HEK293 (cell line): ENCODE data around the gene ZDHHC17.
A peak's percentile ranks its signal among the peaks of the same experiment; 100 is the strongest.

Experiments
- GFI1B ChIP-seq: fragments of 450-650 bp; formaldehyde crosslinking; IDR thresholded peaks from 2 replicates; pipeline ENCODE4 v1.5.1; 2016; ENCODE audit warnings: missing biosample characterization, missing genetic modification characterization
- IKZF3 ChIP-seq: fragments of 450-650 bp; IDR thresholded peaks from 2 replicates; pipeline ENCODE4 v1.5.0; 2018; ENCODE audit warnings: missing biosample characterization, mild to moderate bottlenecking, missing genetic modification characterization, moderate library complexity
- KLF1 ChIP-seq: fragments of 450-650 bp; formaldehyde crosslinking; IDR thresholded peaks from 2 replicates; pipeline ENCODE4 v1.5.1; 2016; ENCODE audit warnings: missing biosample characterization, missing genetic modification characterization
- KLF8 ChIP-seq: fragments of 450-650 bp; formaldehyde crosslinking; IDR thresholded peaks from 2 replicates; pipeline ENCODE4 v1.5.1; 2016; ENCODE audit warnings: missing biosample characterization, missing genetic modification characterization
- ZNF132 ChIP-seq: fragments of 450-650 bp; formaldehyde crosslinking; IDR thresholded peaks from 2 replicates; pipeline ENCODE4 v1.5.1; 2017; ENCODE audit warnings: missing biosample characterization, missing genetic modification characterization, borderline replicate concordance
- ZNF16 ChIP-seq: fragments of 450-650 bp; formaldehyde crosslinking; IDR thresholded peaks from 2 replicates; pipeline ENCODE4 v1.5.1; 2016; ENCODE audit warnings: low read depth, missing biosample characterization, missing genetic modification characterization
- ZNF174 ChIP-seq: fragments of 450-650 bp; formaldehyde crosslinking; IDR thresholded peaks from 2 replicates; pipeline ENCODE4 v1.5.0; 2017; ENCODE audit warnings: missing biosample characterization, mild to moderate bottlenecking, missing genetic modification characterization
- ZNF19 ChIP-seq: fragments of 450-650 bp; formaldehyde crosslinking; IDR thresholded peaks from 2 replicates; pipeline ENCODE4; 2016; ENCODE audit warnings: missing biosample characterization, missing genetic modification characterization, low read depth
- ZNF223 ChIP-seq: fragments of 450-650 bp; formaldehyde crosslinking; IDR thresholded peaks from 2 replicates; pipeline ENCODE4 v1.5.1; 2016; ENCODE audit warnings: missing biosample characterization, missing genetic modification characterization
- ZNF266 ChIP-seq: fragments of 450-650 bp; formaldehyde crosslinking; IDR thresholded peaks from 2 replicates; pipeline ENCODE4 v1.5.1; 2016; ENCODE audit warnings: missing biosample characterization, missing genetic modification characterization, low read depth
- ZNF391 ChIP-seq: fragments of 450-650 bp; formaldehyde crosslinking; IDR thresholded peaks from 2 replicates; pipeline ENCODE4 v1.5.1; 2016; ENCODE audit warnings: low read depth, missing biosample characterization, missing genetic modification characterization, borderline replicate concordance
- ZNF501 ChIP-seq: fragments of 450-650 bp; formaldehyde crosslinking; IDR thresholded peaks from 2 replicates; pipeline ENCODE4 v1.5.1; 2016; ENCODE audit warnings: missing biosample characterization, missing genetic modification characterization
- ZNF529 ChIP-seq: fragments of 450-650 bp; formaldehyde crosslinking; IDR thresholded peaks from 2 replicates; pipeline ENCODE4 v1.5.1; 2017; ENCODE audit warnings: missing genetic modification characterization, missing biosample characterization; ENCODE audit not compliant: insufficient replicate concordance
- ZNF555 ChIP-seq: fragments of 450-650 bp; formaldehyde crosslinking; conservative IDR thresholded peaks from 2 replicates; pipeline ENCODE4 v1.5.1; 2017; ENCODE audit warnings: missing biosample characterization, mild to moderate bottlenecking, missing genetic modification characterization, inconsistent platforms
- ZNF600 ChIP-seq: fragments of 450-650 bp; formaldehyde crosslinking; IDR thresholded peaks from 2 replicates; pipeline ENCODE4 v1.5.1; 2016; ENCODE audit warnings: missing biosample characterization, missing genetic modification characterization
- ZNF658 ChIP-seq: fragments of 450-650 bp; formaldehyde crosslinking; IDR thresholded peaks from 2 replicates; pipeline ENCODE4; 2016; ENCODE audit warnings: missing biosample characterization, missing genetic modification characterization
- ZNF670 ChIP-seq: fragments of 450-650 bp; formaldehyde crosslinking; IDR thresholded peaks from 2 replicates; pipeline ENCODE4 v1.5.1; 2016; ENCODE audit warnings: missing biosample characterization, missing genetic modification characterization, low read depth
- ZNF701 ChIP-seq: fragments of 450-650 bp; formaldehyde crosslinking; IDR thresholded peaks from 2 replicates; pipeline ENCODE4 v1.5.1; 2016; ENCODE audit warnings: missing biosample characterization, missing genetic modification characterization
- ZNF791 ChIP-seq: fragments of 450-650 bp; formaldehyde crosslinking; IDR thresholded peaks from 2 replicates; pipeline ENCODE4 v1.5.1; 2016; ENCODE audit warnings: missing biosample characterization, missing genetic modification characterization
- TF ChIP-seq, protein P1 (sequence below): fragments of 450-650 bp; formaldehyde crosslinking; IDR thresholded peaks from 2 replicates; pipeline ENCODE4 v1.5.1; 2016; ENCODE audit warnings: missing biosample characterization, missing genetic modification characterization
- TF ChIP-seq, protein P2 (sequence below): fragments of 450-650 bp; formaldehyde crosslinking; IDR thresholded peaks from 2 replicates; pipeline ENCODE4 v1.5.1; 2016; ENCODE audit warnings: missing biosample characterization, missing genetic modification characterization
- TF ChIP-seq, protein P3 (sequence below): fragments of 450-650 bp; formaldehyde crosslinking; IDR thresholded peaks from 2 replicates; pipeline ENCODE4 v1.5.1; 2016; ENCODE audit warnings: missing biosample characterization, missing genetic modification characterization
- TF ChIP-seq, protein P4 (sequence below): fragments of 450-650 bp; formaldehyde crosslinking; IDR thresholded peaks from 2 replicates; pipeline ENCODE4 v1.5.1; 2016; ENCODE audit warnings: missing biosample characterization, missing genetic modification characterization
- TF ChIP-seq, protein P5 (sequence below): fragments of 450-650 bp; formaldehyde crosslinking; IDR thresholded peaks from 2 replicates; pipeline ENCODE4 v1.5.1; 2016; ENCODE audit warnings: missing biosample characterization, missing genetic modification characterization, borderline replicate concordance
- TF ChIP-seq, protein P6 (sequence below): fragments of 450-650 bp; formaldehyde crosslinking; IDR thresholded peaks from 2 replicates; pipeline ENCODE4 v1.5.1; 2017; ENCODE audit warnings: missing biosample characterization, missing genetic modification characterization

Gene ZDHHC17

DNA sequence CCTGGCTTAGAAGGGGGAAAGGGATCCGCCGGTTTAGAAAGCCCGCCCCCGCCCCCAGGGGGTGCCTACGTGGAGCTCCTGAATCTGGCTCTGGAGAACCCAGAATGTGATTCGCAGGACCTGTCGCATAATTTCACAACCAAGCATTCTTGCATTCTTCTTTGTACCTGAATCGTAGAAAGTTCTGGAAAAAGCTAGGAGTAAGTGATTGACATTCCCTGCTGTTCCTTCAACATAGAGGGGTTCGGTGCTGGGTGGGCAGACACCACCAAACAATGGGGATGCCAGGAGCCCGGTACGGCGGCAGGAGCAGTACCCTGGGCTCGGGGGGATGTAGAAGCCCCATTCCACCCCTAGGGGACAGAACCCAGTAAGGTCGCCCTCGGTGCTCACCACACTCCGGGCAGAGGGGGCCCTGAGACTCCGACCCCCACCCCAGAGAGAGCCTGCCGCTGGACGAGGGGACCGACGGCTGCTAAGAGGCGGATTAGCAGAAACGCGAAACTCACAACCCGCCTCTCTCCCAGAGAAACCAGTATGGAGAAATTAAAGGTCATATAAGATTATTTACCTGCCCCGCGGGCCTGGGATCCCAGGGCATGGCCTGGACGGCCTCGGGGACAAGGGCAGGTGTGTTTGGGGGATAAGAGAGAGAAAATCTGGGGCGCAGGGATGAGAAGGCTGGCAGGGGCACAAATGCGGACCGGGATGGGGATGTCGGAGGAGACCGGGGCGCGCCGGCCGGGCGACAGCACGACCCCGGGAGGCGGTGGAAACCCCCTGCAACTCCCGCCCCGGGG lies 114.4 kb downstream of the ZDHHC17 start (continued):
- no peak for TF ChIP-seq ZNF391
- TF ChIP-seq ZNF16 = no peak
- no peak; the same call in 1 of the 2 replicates for TF ChIP-seq ZNF501 (tag by site-specific recombination)
- TF ChIP-seq ZNF658 (tag by site-specific recombination) = no peak
- no peak for TF ChIP-seq ZNF174
- TF ChIP-seq KLF1 (tag by site-specific recombination) = no peak
- TF ChIP-seq IKZF3 (tag by site-specific recombination) = peak; percentile 58; the same call in 1 of the 2 replicates
- TF ChIP-seq ZNF555 = no peak
- TF ChIP-seq KLF8 = no peak
- TF ChIP-seq GFI1B (tag by site-specific recombination) = no peak
- no peak for TF ChIP-seq ZNF791
- TF ChIP-seq, protein P1, sequence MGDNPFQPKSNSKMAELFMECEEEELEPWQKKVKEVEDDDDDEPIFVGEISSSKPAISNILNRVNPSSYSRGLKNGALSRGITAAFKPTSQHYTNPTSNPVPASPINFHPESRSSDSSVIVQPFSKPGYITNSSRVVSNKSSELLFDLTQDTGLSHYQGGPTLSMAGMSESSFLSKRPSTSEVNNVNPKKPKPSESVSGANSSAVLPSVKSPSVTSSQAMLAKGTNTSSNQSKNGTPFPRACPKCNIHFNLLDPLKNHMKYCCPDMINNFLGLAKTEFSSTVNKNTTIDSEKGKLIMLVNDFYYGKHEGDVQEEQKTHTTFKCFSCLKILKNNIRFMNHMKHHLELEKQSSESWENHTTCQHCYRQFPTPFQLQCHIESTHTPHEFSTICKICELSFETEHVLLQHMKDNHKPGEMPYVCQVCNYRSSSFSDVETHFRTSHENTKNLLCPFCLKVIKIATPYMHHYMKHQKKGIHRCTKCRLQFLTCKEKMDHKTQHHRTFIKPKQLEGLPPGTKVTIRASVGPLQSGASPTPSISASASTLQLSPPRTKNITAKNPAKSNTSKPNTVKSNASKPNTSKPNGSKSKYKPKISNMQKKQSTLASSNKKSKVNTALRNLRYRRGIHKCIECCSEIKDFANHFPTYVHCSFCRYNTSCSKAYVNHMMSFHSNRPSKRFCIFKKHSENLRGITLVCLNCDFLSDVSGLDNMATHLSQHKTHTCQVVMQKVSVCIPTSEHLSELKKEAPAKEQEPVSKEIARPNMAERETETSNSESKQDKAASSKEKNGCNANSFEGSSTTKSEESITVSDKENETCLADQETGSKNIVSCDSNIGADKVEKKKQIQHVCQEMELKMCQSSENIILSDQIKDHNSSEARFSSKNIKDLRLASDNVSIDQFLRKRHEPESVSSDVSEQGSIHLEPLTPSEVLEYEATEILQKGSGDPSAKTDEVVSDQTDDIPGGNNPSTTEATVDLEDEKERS (tag by site-specific recombination) = no peak
- TF ChIP-seq, protein P2, sequence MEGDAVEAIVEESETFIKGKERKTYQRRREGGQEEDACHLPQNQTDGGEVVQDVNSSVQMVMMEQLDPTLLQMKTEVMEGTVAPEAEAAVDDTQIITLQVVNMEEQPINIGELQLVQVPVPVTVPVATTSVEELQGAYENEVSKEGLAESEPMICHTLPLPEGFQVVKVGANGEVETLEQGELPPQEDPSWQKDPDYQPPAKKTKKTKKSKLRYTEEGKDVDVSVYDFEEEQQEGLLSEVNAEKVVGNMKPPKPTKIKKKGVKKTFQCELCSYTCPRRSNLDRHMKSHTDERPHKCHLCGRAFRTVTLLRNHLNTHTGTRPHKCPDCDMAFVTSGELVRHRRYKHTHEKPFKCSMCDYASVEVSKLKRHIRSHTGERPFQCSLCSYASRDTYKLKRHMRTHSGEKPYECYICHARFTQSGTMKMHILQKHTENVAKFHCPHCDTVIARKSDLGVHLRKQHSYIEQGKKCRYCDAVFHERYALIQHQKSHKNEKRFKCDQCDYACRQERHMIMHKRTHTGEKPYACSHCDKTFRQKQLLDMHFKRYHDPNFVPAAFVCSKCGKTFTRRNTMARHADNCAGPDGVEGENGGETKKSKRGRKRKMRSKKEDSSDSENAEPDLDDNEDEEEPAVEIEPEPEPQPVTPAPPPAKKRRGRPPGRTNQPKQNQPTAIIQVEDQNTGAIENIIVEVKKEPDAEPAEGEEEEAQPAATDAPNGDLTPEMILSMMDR (tag by site-specific recombination) = peak; percentile 52; the same call in 1 of the 2 replicates
- TF ChIP-seq, protein P3, sequence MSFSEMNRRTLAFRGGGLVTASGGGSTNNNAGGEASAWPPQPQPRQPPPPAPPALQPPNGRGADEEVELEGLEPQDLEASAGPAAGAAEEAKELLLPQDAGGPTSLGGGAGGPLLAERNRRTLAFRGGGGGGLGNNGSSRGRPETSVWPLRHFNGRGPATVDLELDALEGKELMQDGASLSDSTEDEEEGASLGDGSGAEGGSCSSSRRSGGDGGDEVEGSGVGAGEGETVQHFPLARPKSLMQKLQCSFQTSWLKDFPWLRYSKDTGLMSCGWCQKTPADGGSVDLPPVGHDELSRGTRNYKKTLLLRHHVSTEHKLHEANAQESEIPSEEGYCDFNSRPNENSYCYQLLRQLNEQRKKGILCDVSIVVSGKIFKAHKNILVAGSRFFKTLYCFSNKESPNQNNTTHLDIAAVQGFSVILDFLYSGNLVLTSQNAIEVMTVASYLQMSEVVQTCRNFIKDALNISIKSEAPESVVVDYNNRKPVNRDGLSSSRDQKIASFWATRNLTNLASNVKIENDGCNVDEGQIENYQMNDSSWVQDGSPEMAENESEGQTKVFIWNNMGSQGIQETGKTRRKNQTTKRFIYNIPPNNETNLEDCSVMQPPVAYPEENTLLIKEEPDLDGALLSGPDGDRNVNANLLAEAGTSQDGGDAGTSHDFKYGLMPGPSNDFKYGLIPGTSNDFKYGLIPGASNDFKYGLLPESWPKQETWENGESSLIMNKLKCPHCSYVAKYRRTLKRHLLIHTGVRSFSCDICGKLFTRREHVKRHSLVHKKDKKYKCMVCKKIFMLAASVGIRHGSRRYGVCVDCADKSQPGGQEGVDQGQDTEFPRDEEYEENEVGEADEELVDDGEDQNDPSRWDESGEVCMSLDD = peak; percentile 64; the same call in 1 of the 2 replicates
- no peak for TF ChIP-seq ZNF600
- TF ChIP-seq ZNF223 (tag by site-specific recombination) = no peak
- no peak for TF ChIP-seq ZNF670 (tag by site-specific recombination)
- TF ChIP-seq ZNF266 = no peak
- TF ChIP-seq, protein P4, sequence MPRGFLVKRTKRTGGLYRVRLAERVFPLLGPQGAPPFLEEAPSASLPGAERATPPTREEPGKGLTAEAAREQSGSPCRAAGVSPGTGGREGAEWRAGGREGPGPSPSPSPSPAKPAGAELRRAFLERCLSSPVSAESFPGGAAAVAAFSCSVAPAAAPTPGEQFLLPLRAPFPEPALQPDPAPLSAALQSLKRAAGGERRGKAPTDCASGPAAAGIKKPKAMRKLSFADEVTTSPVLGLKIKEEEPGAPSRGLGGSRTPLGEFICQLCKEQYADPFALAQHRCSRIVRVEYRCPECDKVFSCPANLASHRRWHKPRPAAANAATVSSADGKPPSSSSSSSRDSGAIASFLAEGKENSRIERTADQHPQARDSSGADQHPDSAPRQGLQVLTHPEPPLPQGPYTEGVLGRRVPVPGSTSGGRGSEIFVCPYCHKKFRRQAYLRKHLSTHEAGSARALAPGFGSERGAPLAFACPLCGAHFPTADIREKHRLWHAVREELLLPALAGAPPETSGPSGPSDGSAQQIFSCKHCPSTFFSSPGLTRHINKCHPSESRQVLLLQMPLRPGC (tag by site-specific recombination) = no peak
- TF ChIP-seq, protein P5, sequence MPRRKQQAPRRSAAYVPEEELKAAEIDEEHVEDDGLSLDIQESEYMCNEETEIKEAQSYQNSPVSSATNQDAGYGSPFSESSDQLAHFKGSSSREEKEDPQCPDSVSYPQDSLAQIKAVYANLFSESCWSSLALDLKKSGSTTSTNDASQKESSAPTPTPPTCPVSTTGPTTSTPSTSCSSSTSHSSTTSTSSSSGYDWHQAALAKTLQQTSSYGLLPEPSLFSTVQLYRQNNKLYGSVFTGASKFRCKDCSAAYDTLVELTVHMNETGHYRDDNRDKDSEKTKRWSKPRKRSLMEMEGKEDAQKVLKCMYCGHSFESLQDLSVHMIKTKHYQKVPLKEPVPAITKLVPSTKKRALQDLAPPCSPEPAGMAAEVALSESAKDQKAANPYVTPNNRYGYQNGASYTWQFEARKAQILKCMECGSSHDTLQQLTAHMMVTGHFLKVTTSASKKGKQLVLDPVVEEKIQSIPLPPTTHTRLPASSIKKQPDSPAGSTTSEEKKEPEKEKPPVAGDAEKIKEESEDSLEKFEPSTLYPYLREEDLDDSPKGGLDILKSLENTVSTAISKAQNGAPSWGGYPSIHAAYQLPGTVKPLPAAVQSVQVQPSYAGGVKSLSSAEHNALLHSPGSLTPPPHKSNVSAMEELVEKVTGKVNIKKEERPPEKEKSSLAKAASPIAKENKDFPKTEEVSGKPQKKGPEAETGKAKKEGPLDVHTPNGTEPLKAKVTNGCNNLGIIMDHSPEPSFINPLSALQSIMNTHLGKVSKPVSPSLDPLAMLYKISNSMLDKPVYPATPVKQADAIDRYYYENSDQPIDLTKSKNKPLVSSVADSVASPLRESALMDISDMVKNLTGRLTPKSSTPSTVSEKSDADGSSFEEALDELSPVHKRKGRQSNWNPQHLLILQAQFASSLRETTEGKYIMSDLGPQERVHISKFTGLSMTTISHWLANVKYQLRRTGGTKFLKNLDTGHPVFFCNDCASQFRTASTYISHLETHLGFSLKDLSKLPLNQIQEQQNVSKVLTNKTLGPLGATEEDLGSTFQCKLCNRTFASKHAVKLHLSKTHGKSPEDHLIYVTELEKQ (tag by site-specific recombination) = no peak
- no peak for TF ChIP-seq ZNF701
- no peak for TF ChIP-seq ZNF529 (tag by site-specific recombination)
- no peak for TF ChIP-seq ZNF132 (tag by site-specific recombination)
- no peak for TF ChIP-seq ZNF19 (tag by site-specific recombination)
- TF ChIP-seq, protein P6, sequence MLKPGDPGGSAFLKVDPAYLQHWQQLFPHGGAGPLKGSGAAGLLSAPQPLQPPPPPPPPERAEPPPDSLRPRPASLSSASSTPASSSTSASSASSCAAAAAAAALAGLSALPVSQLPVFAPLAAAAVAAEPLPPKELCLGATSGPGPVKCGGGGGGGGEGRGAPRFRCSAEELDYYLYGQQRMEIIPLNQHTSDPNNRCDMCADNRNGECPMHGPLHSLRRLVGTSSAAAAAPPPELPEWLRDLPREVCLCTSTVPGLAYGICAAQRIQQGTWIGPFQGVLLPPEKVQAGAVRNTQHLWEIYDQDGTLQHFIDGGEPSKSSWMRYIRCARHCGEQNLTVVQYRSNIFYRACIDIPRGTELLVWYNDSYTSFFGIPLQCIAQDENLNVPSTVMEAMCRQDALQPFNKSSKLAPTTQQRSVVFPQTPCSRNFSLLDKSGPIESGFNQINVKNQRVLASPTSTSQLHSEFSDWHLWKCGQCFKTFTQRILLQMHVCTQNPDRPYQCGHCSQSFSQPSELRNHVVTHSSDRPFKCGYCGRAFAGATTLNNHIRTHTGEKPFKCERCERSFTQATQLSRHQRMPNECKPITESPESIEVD (tag by site-specific recombination) = no peak
